D341Med (cell line): ENCODE measurements around the gene ATG9B.
"Not testable (repeated sequence)": the region's sequence is repeated elsewhere in the genome, so short reads cannot be mapped to it uniquely, and the experiment has no call there.

Source experiments
- DNase-seq: peaks from one replicate; pipeline ENCODE4 v3.0.0; 2012; ENCODE audit warnings: low spot score

Gene ATG9B

GRCh38 chr7:151016942-151017341 is 7.4 kb downstream of the ATG9B start:
- no peak for DNase-seq

- DNase-seq = no peak
Observed at GRCh38 chr7:151016505-151016904, 7.8 kb downstream of the ATG9B start.

DNA sequence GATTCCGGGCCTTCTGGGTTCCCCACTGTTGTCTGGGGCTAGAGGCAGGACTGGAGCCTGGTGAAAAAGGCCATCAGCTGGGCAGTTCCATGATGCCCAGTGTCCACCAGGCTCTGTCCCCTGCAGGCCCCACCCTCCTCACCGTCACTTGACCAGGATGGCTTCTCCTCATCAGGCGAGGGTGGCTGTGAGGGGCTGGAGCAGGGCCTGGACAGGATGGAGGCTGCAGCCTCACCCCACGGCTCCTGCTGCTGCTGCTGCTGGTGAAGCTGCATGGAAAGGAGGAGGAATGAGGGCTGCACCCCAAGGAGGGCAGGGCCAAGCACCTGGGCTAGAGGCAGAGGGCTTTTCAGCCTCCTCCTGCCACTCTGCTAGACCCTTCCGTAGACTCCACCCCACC is 8.3 kb downstream of the ATG9B start:
- no peak for DNase-seq

- DNase-seq = no peak
Observed at GRCh38 chr7:151014950-151015349, 9.3 kb downstream of the ATG9B start.

DNA sequence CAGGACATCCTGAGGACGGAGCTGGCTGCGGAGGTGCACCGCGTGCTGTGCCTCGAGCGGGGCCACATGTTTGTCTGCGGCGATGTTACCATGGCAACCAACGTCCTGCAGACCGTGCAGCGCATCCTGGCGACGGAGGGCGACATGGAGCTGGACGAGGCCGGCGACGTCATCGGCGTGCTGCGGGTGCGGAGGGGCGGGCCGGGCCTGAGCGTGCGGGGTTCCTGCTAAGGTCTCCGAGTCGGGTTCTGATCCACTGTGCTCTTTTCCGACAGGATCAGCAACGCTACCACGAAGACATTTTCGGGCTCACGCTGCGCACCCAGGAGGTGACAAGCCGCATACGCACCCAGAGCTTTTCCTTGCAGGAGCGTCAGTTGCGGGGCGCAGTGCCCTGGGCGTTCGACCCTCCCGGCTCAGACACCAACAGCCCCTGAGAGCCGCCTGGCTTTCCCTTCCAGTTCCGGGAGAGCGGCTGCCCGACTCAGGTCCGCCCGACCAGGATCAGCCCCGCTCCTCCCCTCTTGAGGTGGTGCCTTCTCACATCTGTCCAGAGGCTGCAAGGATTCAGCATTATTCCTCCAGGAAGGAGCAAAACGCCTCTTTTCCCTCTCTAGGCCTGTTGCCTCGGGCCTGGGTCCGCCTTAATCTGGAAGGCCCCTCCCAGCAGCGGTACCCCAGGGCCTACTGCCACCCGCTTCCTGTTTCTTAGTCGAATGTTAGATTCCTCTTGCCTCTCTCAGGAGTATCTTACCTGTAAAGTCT is 10.4 kb downstream of the ATG9B start:
- no peak for DNase-seq

- DNase-seq = no peak
Observed at GRCh38 chr7:151013356-151013732, 10.9 kb downstream of the ATG9B start.

DNA sequence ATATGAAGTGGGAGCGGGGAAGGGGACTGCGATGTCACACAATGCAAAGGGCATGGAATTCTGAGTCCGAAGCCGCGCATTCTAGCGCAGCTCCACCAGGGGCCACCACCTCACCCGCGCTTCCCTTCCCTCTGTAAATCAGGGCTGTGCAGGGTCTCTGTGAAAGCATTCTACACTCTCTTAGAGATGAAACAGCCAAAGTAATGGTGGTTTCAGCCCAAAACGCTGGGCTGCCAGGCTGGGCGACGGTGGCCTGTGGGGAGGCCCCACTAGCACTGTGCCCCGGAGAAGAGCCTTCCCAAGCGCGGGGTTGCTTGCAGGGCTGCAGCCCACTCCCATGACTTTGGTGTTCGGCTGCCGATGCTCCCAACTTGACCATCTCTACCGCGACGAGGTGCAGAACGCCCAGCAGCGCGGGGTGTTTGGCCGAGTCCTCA is 11.4 kb downstream of the ATG9B start:
- peak; percentile 82 for DNase-seq

- no peak for DNase-seq
Observed at GRCh38 chr7:151012031-151012692, 12.1 kb downstream of the ATG9B start.

- not testable (repeated sequence) for DNase-seq
Observed at GRCh38 chr7:151011616-151012015, 12.7 kb downstream of the ATG9B start.

GRCh38 chr7:151011097-151011409 is 13.2 kb downstream of the ATG9B start:
- no peak for DNase-seq

- DNase-seq = no peak
Observed at GRCh38 chr7:151010307-151011096, 13.8 kb downstream of the ATG9B start.

- no peak for DNase-seq
Observed at GRCh38 chr7:151010037-151010306, 14.3 kb downstream of the ATG9B start.

- DNase-seq = no peak
Observed at GRCh38 chr7:151009327-151010036, 14.8 kb downstream of the ATG9B start.

GRCh38 chr7:151008511-151009323 is 15.6 kb downstream of the ATG9B start:
- peak; percentile 88 for DNase-seq

DNA sequence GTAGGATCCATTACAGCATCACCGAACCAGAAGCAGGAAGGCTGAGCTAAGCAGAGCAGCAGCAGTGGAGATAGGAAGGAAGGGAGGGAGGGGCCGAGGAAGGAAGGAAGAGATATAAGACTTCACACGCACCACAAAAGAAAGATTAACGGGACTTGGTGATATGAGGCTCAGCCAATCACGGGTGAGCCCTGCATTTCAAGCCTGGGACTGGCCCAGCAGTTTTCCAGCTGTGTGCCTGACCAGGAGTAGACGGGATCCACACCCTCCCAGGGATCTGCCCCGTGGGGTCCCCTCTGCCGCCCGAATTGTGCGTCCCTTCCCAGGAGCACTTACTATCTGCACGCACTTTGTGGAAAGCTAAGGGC is 16.2 kb downstream of the ATG9B start:
- no peak for DNase-seq

GRCh38 chr7:151007469-151007898 is 16.8 kb downstream of the ATG9B start:
- no peak for DNase-seq

DNA sequence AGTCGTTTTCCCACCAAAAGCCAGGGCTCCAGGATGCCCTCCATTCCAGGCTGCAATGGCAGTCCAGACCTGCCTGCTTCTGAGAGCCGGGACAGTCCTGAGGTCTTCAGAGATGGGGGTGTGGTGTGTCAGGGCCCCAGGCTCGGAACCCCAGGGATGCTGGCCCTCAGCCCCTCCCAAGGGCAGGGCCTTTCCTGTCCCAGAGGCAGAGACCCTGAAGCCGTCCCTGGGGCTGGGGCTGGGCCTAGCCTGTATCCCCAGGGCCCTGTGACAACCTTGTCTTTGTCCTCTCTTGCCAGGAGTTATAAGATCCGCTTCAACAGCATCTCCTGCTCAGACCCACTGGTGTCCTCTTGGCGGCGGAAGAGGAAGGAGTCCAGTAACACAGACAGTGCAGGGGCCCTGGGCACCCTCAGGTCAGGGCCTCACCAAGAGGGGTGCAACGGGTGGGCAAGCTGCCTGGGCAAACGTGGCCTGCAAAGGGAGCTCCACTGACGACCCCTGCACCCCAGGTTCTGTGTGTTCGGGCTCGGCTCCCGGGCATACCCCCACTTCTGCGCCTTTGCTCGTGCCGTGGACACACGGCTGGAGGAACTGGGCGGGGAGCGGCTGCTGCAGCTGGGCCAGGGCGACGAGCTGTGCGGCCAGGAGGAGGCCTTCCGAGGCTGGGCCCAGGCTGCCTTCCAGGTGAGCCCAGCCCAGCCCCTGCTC is 17.5 kb downstream of the ATG9B start:
- DNase-seq = peak; percentile 21

GRCh38 chr7:151005566-151005965 is 18.7 kb downstream of the ATG9B start:
- DNase-seq = no peak

GRCh38 chr7:151003572-151003971 is 20.7 kb downstream of the ATG9B start:
- DNase-seq = no peak

DNA sequence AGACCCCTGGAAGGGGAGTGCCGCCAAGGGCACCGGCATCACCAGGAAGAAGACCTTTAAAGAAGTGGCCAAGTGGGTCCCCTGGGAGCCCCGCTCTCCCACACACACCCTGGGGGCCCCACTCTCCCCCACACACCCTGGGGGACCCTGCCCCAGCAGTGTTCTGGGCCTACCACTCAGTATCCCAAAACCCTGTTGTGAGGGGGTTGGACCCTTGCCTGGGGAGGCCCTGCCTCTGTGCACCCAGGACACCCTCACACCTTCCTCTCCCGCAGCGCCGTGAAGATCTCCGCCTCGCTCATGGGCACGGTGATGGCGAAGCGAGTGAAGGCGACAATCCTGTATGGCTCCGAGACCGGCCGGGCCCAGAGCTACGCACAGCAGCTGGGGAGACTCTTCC is 22.7 kb downstream of the ATG9B start:
- DNase-seq = no peak

GRCh38 chr7:151000897-151001495 is 23.3 kb downstream of the ATG9B start:
- no peak for DNase-seq
